Stimulated activated CD4-positive, alpha-beta T cell treated with anti-CD3 and anti-CD28 coated beads, Interleukin-2, amount 100 ng/mL, for 4 hours (primary cell): Measurements from ENCODE around the gene GHR.

Source experiments
- DNase-seq: peaks from one replicate; pipeline ENCODE4 v3.0.0-alpha.2; 2020; ENCODE audit warnings: low read depth

The GHR gene

GRCh38 chr5:42604171-42604711 lies 181.0 kb downstream of the GHR start:
- DNase-seq, result no peak

DNA sequence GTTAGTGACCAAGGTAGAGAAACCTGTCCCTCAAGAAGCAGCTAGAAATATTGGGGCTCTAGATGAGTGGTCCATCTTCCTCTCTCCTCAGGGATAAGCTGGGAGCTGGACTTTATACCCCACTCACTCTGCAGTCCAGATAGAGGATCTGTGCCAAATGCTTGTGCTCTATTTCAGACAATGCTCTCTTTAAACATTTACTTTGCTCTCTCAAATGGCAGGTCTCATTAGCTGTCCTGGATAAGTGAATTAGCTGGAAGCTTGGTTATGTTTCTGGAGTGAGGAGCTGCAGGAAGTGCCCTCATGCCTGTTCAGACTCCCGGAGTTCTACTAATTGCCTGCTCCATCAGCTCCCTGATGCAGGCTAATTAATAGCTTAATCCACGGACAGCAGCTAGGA lies 182.3 kb downstream of the GHR start:
- DNase-seq, result no peak

- no peak for DNase-seq
Measured at GRCh38 chr5:42606464-42606869, 183.2 kb downstream of the GHR start.

DNA sequence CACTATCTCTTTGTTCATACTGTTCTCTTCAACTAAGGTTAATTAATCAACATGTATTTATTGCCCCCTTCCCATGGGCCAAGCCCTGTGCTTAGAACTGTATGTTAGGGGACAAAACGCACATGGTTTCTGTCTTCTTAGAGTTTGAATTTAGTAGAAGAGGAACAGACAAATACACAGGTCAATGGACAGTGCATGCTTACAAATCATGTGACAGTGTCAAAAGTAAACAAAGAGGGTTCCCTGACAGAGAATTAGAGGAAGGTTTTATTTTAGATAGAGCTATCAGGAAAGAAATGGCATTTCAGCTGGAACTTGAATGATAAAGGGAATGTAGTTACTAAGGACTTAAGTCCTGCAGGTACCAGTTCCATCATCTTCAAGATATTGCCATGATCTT lies 188.2 kb downstream of the GHR start:
- no peak for DNase-seq

DNA sequence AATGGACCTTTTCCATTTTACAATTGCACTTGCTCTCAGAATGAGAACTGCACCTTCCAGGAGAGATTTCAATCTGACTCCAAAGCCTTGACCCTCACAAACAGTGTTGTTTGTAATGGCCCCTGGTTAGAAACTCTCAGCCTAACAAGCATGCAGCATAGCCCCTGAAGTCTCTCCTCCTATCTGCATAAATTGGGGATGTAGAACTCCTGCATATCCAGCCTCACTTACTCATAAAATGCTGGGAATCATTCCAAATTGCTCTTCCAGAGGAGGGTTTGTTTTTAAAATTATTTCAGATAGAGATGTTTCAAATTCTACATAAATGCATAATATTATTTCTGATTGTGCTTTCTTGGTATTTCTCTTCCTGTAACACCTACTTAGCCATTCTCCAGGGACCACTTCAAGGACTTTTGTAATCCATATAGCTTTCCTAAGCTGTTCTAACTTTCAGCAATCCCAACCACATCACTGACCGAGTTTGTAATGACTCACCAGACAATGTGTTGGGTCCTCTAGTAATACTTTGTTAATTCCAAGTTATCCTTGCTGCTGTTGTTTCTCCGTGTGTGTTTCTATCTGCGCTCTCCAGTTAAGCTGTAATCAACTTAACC lies 189.6 kb downstream of the GHR start:
- DNase-seq, result no peak

DNA sequence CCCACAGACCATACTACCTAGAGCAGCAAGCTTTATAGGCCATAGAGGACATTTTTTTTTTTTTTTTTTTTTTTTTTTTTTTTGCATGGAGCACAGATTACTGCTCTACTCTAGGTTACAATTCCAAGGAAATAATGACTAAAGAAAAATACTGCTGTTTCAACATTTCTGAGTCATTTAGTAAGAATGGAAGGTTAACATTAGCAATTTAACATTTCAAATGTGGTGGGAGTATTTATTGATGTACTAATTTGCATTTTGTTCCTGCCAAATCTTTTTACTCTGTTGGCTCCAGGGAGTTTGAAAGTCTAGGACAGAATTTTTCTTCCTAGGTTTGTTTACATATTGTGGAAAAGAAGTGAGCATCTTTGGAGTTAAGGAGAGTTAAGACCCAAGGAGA lies 191.3 kb downstream of the GHR start:
- no peak for DNase-seq

DNA sequence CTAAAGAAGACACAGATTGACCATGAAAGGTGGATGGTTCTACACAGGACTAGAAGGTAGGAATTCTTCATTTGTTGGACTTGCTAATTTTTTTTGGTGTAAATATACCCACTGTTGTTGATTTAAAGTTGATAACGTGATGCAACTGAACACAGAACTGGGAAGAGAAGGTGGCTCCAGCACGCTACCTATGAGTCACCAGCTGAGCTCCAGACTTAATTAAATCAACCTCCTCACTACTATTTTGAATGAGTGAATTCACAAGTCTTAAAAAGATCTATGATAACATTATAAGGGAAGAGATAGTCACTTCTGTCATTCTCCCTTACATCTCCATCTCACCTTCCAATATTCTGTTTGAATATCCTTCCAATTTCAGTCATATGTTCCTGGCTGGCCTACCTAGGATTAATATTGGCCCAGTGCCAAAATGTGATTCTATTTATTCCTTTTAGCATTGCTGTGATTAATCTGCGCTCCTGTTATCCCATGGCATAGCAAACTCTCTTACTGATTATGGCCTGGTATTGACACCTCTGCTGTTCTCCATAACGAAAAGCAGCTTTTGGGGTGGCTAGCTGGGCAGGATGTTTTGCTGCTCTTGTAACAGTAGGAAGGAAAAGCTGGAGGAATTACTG lies 197.5 kb downstream of the GHR start:
- DNase-seq, result no peak

- DNase-seq, result no peak
Measured at GRCh38 chr5:42621242-42621641, 198.0 kb downstream of the GHR start.

DNA sequence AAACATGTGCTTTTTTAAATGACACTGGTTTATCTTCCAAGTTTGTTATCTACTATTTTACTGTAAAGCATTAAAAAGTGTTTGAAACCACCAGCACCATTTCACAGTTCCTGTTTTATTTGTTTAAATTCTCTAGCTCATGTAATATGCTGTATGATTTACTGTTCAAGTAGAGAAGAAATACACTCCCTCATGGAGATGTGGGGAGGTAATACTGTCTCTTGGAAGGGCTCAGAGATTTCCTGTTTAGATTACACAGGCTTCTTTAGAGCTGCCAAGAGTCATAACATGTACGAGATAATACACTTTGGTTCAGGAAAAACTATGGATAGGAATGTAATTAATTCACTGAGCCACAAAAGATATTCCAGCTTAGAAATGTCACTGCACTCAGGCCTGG lies 198.4 kb downstream of the GHR start:
- no peak for DNase-seq

DNA sequence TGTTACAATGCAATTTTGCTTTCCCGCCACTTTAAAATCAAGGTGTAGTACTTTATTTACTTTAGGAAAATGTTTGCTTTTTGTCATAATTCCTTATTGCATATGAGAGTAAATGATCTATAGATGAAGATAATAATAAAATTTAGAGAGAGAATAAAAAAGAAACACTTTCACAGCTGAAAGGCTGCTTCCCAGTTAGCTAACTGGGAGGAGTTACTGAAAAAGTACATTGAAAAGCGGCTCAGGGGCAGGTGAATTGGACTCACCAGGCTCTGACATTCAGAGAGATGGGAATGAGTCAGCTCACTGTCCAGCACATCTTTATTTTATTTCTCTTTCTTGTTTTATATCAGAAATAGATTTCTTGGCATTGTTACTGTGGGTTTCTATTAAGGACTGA lies 201.7 kb downstream of the GHR start:
- no peak for DNase-seq

GRCh38 chr5:42626462-42626861 lies 203.2 kb downstream of the GHR start:
- DNase-seq, result no peak

DNA sequence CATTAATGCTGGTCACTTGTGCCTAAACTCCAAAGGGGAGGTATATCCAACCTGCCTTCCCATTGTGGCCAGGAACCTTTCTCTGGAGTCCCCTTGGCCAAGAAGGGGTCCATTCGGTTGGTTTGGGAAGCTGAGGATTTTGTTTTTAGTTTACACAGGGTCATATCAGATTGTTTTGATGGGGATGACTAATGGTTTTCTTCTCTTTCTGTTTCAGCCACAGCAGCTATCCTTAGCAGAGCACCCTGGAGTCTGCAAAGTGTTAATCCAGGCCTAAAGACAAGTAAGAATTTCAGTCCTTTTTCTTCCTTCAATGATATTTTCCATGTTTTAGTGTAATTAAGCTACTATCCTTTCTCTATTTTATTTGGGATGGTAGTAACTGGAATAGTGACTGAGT lies 205.6 kb downstream of the GHR start:
- DNase-seq, result no peak

GRCh38 chr5:42629284-42629683 lies 206.0 kb downstream of the GHR start:
- DNase-seq, result no peak

DNA sequence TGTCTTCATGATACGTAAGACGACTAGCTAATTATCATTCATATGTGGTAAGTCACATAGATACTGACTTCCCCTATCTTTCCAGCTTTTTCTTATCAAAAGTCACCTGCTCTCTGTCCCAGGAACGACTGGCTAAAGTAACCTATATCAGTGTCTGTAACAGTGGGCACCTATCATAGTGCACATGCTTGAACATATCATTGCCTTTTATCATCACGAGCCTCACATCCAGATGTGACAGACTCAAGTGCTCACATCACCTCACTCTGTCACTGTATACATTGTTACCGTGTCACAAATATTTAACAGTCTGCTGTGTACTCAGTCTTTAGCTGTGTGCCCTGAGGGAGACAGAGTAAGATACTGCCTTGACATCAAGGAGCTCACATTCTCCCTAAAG lies 208.0 kb downstream of the GHR start:
- DNase-seq, result no peak

GRCh38 chr5:42632354-42632900 lies 209.2 kb downstream of the GHR start:
- no peak for DNase-seq

DNA sequence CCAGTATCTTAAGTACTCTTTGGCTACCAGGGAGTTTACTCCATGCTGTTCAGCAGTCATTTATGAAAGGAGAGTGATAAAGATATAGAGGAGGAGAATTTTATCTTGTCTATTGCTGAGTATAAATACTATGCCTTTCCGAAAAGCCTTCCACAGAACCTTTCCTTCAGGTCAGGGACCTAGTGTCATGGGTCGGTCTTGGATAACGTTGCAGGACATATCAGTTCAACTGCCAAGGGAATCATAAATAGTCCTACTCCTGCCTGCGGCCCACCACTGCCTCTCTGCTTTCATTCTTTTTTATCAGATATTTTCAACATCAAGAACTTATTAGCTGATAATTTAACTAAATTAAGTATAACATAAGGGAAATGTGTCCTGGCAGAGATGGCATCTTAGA lies 211.3 kb downstream of the GHR start:
- DNase-seq, result no peak

DNA sequence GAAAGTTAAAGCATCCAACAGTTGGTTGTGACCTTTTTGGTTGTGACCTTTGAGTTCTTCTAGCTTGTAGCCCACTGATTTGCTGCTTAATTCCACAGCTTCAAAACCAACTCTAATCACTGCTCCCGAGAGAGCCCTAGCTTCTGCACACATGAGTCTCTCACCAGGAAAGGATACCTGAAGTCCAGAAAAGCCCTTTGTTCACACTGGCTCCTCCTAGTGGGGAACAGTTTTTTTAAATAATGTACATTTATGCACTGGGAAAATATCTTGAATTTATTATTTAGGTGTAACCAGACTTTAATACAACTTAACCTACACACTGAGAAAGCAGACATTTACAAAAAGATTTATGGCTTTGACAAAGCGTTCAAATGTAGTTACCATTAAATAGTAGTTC lies 213.2 kb downstream of the GHR start:
- DNase-seq, result no peak

DNA sequence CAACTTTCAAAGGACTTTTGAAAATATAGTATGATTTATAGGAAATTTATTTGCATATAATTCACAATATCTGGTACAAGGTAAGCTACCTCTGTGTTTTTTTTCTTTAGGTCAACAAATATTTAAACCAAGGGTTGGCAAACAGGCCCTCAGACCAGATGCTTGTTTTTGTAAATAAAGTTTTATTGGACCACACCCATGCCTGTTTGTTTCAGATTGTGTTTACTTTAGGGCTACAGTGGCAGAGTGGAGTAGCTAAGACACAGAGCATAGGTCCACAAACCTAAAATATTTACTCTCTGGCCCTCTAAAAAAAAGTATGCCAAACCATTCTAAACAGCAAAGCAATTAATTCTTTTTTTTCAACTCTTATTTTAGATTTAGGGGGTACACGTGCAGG lies 213.7 kb downstream of the GHR start:
- no peak for DNase-seq

GRCh38 chr5:42638972-42639371 lies 215.7 kb downstream of the GHR start:
- no peak for DNase-seq

- DNase-seq, result no peak
Measured at GRCh38 chr5:42640835-42641234, 217.6 kb downstream of the GHR start.

DNA sequence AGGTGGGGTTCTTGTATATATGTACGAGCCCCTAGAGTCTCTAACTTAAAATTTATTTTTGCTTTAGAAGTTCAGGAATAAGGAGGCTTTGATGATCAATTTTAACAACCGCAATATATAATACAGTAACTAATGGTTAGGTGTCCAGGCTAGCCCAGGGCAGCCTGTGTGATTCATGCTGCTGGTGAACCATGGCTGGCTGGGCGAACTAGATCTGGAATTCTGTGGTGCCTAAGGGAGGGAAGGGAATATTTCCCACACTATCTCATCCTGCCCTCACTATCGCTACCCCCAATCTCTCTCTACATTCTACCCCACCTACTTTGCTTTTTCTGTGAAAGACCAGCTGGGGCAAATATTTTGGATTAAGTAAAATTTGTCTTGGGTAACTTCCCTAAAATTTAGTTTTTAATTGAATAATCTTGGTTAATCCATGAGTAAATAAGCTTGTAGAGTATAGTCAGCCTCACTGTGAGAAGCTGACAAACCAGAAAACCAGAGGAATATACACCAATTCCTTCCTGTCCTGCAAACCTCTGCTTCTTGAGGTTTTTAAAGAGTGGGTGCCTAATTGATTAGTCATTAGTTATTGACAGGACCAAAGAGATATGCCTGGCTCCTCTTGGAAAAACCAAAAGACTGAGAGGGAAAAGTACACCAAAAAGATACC lies 218.2 kb downstream of the GHR start:
- no peak for DNase-seq

- no peak for DNase-seq
Measured at GRCh38 chr5:42642006-42642405, 218.8 kb downstream of the GHR start.

DNA sequence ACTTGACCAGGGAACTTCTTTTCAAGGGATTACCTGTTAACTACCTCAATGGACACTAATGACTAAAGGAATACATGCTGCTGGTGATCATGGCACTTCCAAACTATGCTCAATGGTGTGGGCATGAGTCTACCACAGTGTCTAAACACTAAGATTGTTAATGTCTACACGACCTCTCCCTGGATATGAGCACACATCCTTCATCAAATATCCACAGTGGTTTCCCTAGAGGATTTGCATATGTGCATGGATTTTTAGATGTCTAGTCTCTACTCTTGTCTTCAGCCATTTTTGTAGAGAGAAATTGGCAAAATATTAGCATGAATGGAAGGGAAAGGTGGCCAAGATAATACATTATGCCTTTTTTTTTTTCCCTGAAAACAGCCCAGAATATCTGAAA lies 220.1 kb downstream of the GHR start:
- DNase-seq, result no peak
